AG10803 (cell line): Measurements from ENCODE around the gene ARHGAP24.

Experiments
- DNase-seq: peaks from one replicate; pipeline ENCODE4 v3.0.0; 2010; ENCODE audit warnings: low read depth
- H3K4me3 ChIP-seq: 2 replicates; pipeline ENCODE4 v1.5.1; 2011; ENCODE audit warnings: mild to moderate bottlenecking, low read length, control low read depth
- CTCF ChIP-seq: conservative IDR thresholded peaks from 2 replicates; pipeline ENCODE4 v1.5.1; 2011; ENCODE audit warnings: mild to moderate bottlenecking, low read length, control low read depth, inconsistent platforms

Gene ARHGAP24

GRCh38 chr4:85741381-85741780 lies 266.4 kb downstream of the ARHGAP24 start:
- no peak for DNase-seq
- H3K4me3 ChIP-seq = no peak overlapping the region
- no peak for TF ChIP-seq CTCF

- no peak overlapping the region for H3K4me3 ChIP-seq
- TF ChIP-seq CTCF = no peak
- no peak for DNase-seq
Observed at GRCh38 chr4:85741921-85742591, 267.1 kb downstream of the ARHGAP24 start.

GRCh38 chr4:85744950-85745349 lies 270.0 kb downstream of the ARHGAP24 start:
- no peak overlapping the region for H3K4me3 ChIP-seq
- no peak for TF ChIP-seq CTCF
- DNase-seq = no peak

- no peak for DNase-seq
- H3K4me3 ChIP-seq = no peak overlapping the region
- TF ChIP-seq CTCF = no peak
Observed at GRCh38 chr4:85745939-85746338, 271.0 kb downstream of the ARHGAP24 start.

GRCh38 chr4:85747882-85748491 lies 273.0 kb downstream of the ARHGAP24 start:
- no peak overlapping the region for H3K4me3 ChIP-seq
- peak; percentile 96 for TF ChIP-seq CTCF
- peak; percentile 87 for DNase-seq

GRCh38 chr4:85748654-85749053 lies 273.7 kb downstream of the ARHGAP24 start:
- no peak for TF ChIP-seq CTCF
- DNase-seq = no peak
- H3K4me3 ChIP-seq = no peak overlapping the region

GRCh38 chr4:85751866-85752265 lies 276.9 kb downstream of the ARHGAP24 start:
- H3K4me3 ChIP-seq = no peak overlapping the region
- DNase-seq = no peak

More at GRCh38 chr4:85751866-85752265, 276.9 kb downstream of the ARHGAP24 start:
- TF ChIP-seq CTCF = no peak
